ENCODE results near the gene ADAM22.

Gene ADAM22

DNA sequence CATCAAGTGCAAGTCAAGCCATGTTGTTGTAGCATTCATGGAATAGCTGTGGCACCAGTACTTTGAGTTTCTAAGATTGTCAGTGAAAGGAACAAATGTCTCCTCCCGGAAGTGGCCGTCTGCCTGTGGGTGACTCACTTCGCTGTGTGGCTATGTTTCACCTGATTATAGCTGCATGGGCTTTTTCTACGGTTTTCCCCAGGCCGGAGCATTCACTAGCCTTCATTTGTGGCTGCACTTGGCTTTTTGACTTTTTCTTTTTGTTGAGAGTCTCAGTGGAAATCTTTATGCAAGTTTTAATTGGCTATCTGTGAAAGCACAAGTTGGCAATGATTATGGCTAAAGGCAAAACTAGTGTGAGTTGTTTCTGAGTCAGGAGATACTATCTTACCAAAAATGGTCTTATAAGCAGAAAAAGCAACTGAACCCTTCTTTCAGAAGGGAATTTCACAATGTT, 250.8 kb downstream of the ADAM22 start:
- H3K27me3 ChIP-seq = no peaks in the 10 kb centered on the region
- no peak for DNase-seq
- H3K9me3 ChIP-seq = no peaks in the 10 kb centered on the region
- no peaks in the 10 kb centered on the region; the same call in 1 of the 2 replicates for H3K36me3 ChIP-seq
- H3K4me1 ChIP-seq = no peaks in the 10 kb centered on the region
- H3K4me3 ChIP-seq (ENCODE audit: low read depth, low read length) = no peak overlapping the region
- TF ChIP-seq, protein P1, sequence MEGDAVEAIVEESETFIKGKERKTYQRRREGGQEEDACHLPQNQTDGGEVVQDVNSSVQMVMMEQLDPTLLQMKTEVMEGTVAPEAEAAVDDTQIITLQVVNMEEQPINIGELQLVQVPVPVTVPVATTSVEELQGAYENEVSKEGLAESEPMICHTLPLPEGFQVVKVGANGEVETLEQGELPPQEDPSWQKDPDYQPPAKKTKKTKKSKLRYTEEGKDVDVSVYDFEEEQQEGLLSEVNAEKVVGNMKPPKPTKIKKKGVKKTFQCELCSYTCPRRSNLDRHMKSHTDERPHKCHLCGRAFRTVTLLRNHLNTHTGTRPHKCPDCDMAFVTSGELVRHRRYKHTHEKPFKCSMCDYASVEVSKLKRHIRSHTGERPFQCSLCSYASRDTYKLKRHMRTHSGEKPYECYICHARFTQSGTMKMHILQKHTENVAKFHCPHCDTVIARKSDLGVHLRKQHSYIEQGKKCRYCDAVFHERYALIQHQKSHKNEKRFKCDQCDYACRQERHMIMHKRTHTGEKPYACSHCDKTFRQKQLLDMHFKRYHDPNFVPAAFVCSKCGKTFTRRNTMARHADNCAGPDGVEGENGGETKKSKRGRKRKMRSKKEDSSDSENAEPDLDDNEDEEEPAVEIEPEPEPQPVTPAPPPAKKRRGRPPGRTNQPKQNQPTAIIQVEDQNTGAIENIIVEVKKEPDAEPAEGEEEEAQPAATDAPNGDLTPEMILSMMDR (IDR thresholded peaks at IDR 0.05; ENCODE audit: low read depth, low read length) = no peak

DNA sequence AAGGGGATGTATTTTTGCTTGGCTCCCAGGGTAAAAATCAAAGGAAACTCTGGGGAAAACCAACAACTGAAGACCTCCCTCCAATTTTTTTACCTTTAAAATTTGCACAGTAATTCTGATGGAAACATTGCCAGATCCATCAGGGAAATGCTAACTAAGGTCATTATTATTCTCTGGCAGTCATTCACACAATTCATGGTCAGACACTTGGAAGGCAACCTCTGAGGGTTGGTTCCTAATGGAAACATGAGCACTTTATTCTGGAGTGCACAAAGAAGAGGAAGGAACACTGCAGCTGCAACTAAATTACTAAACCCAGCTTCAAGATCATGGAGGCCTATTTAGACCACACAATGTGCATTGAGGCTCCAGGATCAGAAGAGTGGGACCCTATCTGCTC, 251.6 kb downstream of the ADAM22 start:
- no peaks in the 10 kb centered on the region for H3K27me3 ChIP-seq
- no peaks in the 10 kb centered on the region; the same call in 1 of the 2 replicates for H3K36me3 ChIP-seq
- TF ChIP-seq, protein P1 (IDR thresholded peaks at IDR 0.05; ENCODE audit: low read depth, low read length) = no peak
- no peak overlapping the region for H3K4me3 ChIP-seq (ENCODE audit: low read depth, low read length)
- H3K9me3 ChIP-seq = no peaks in the 10 kb centered on the region
- H3K4me1 ChIP-seq = no peaks in the 10 kb centered on the region
- no peak for DNase-seq

DNA sequence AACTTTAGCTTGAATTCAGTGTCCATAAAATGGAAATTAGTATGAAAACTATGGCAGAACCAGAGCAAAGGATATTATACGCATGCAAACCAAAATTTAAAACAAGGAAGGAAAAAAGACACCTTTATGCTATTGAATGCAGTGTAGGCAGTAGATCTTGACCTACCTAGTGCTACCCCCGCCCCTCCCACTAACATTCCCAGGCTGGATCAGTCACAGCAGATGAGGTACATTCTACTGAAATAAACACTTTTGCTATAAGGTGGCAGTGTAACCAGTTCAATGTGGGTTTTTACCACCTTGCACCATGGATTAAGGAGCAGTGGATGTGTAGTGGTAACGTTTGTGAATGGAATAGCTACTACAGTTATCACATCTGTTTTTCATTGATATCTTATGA, 257.9 kb downstream of the ADAM22 start:
- Histone ChIP-seq H3K9me3 (no peaks in the 10 kb centered on the region), H3K36me3 (no peaks in the 10 kb centered on the region), H3K4me3 (ENCODE audit: low read depth, low read length) (no peak overlapping the region), H3K27me3 (no peaks in the 10 kb centered on the region), H3K4me1 (no peaks in the 10 kb centered on the region)
- no peak for DNase-seq
- TF ChIP-seq, protein P1 (IDR thresholded peaks at IDR 0.05; ENCODE audit: low read depth, low read length) = no peak

DNA sequence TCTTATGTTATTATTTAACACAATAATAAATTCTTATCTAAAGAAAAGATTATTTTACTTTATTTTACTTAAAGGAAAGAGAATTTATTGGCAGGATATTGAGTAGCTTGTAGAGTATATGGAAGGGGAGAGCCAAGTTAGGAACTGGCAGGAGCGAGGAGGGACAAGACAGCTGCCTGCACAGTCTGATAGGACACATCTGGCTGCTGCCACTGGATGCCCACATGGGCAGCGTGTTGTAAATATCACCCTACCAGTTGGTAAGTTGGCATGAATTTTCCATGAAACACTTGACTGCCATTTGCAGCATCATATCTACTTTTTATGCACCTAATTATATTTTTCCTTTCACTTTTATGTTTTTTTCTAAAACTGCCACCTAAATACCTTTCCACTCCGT, 266.2 kb downstream of the ADAM22 start:
- TF ChIP-seq, protein P1 (IDR thresholded peaks at IDR 0.05; ENCODE audit: low read depth, low read length) = no peak
- Histone ChIP-seq H3K27me3 (no peaks in the 10 kb centered on the region), H3K4me1 (no peaks in the 10 kb centered on the region), H3K36me3 (no peaks in the 10 kb centered on the region; the same call in none of the 2 replicates), H3K9me3 (no peaks in the 10 kb centered on the region), H3K4me3 (ENCODE audit: low read depth, low read length) (no peak overlapping the region)
- no peak for DNase-seq

DNA sequence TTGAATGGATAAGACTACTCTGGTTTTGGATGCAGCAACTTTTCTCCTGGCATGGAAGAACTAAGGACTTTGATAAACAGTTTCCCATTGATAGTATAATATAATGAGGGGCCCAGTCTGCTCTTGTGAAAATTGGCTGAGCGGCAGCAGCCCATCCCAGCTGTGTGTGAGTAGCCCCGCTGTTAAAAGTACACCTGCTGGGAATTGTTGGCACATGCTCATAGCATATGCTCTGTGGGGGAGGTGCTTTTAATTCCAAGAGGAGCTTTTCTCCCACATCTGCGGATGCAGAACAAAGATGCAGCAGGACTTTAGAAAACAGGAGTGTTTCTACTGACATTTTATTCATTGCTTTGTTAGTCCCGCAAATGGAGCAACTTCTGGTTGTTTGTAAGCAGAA, 266.7 kb downstream of the ADAM22 start:
- no peak overlapping the region for H3K4me3 ChIP-seq (ENCODE audit: low read depth, low read length)
- H3K4me1 ChIP-seq = no peaks in the 10 kb centered on the region
- H3K27me3 ChIP-seq = no peaks in the 10 kb centered on the region
- TF ChIP-seq, protein P1 (IDR thresholded peaks at IDR 0.05; ENCODE audit: low read depth, low read length) = no peak
- H3K36me3 ChIP-seq = peaks cover 5% of the 10 kb centered on the region
- H3K9me3 ChIP-seq = no peaks in the 10 kb centered on the region
- no peak for DNase-seq

DNA sequence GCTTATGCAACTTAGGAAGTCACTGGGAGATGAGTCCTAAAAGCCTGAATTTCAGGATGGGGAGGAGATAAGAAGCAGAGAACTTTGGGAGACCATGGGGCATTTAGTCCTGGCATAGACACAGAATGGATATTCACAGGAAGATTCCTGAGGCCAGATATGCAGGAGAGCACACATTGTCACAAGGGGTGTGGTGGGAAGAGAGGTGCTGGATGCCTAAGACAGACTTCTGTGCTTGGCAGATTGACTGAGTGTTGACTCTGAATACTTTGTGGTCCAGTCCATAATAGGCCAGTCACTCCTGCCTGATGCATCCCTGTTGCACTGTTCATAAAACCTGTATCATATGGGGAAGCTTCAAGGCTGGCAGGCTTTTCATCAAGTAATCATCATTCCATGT, 267.3 kb downstream of the ADAM22 start:
- Histone ChIP-seq H3K27me3 (no peaks in the 10 kb centered on the region), H3K9me3 (no peaks in the 10 kb centered on the region), H3K4me3 (ENCODE audit: low read depth, low read length) (no peak overlapping the region), H3K36me3 (peaks cover 8% of the 10 kb centered on the region), H3K4me1 (no peaks in the 10 kb centered on the region)
- TF ChIP-seq, protein P1 (IDR thresholded peaks at IDR 0.05; ENCODE audit: low read depth, low read length) = no peak
- no peak for DNase-seq

All from BE2C (cell line).